SK-N-DZ (cell line): Measurements from ENCODE around the gene ATF6.
"Not testable (repeated sequence)": the region's sequence is repeated elsewhere in the genome, so short reads cannot be mapped to it uniquely, and the experiment has no call there.

Source experiments
- DNase-seq: peaks from one replicate; pipeline ENCODE4 v3.0.0-alpha.2; 2015; ENCODE audit warnings: low spot score

The ATF6 gene

DNA sequence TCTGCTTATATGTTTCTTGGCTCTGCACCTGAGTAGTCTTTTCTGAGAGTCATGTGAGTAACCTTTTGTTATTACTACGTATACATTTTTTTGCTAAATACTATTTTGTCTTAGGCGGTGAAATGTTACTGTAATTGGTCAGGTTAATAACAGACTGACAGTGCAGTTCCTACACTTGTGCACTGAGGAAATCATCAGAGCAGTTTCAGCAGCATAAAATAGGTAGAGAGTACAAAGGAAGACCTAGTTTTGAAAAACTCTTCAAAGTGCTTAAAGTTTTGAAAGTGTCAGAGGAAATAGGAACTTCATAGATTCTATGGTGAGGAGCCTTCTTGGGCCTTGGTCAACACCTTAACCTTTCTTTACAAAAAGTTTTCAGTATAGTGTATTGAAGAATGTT lies 11.1 kb downstream of the ATF6 start:
- DNase-seq = no peak

- no peak for DNase-seq
Measured at GRCh38 chr1:161778522-161778921, 12.4 kb downstream of the ATF6 start.

DNA sequence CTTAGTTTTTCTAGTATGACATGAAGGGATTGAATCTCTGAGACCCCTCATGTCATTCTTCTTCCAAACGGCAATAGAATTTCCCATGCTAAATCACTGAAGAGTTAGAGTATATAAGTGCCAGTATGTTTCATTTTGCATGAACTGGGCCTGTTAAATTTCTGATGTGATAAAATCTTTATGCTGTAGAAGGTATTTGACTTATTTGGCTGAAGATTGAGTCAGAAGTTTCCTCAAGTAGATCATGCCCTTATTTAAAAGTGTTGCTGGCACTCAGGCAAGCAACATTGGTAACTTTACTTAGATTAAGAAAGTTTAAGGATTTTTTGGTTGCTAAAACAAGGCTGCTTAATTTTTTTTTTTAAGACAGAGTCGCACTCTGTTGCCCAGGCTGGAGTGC lies 13.3 kb downstream of the ATF6 start:
- no peak for DNase-seq

DNA sequence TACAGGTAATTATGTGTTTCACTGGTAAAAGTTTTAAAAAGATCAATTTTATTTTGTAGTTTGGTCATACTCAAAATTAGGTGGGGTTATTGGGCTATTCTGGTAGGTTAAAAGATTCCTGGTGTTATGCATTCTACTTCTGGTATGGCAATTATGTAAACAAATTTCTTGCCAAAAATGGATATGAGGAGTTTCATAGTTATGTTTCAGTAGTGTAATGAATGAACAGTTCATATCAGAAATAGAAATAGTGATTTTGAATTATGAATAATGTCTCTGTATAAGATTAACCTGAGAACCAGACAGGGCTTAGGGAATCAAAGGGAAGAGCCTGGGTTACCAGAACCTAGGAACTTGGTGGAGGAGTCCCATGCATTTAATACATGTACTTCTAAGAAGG lies 15.9 kb downstream of the ATF6 start:
- DNase-seq = no peak

DNA sequence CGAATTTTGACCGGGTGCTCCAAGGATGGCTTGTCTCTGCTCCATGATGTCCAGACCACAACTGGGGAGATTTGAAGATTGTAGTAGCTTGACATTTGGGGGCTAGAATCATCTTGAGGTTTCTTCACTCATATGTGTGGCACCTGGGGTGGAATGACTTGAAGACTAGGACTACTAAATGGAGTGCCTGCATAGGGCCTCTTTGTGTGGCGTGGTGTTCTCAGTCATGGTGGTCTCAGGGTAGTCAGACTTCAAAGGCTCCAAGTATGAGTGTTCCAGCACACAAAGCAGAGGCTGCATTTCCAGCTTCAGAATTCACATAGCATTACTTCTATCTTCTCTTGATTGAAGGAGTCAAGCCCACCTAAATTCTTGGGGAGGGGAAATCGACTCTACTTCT lies 16.8 kb downstream of the ATF6 start:
- no peak for DNase-seq

DNA sequence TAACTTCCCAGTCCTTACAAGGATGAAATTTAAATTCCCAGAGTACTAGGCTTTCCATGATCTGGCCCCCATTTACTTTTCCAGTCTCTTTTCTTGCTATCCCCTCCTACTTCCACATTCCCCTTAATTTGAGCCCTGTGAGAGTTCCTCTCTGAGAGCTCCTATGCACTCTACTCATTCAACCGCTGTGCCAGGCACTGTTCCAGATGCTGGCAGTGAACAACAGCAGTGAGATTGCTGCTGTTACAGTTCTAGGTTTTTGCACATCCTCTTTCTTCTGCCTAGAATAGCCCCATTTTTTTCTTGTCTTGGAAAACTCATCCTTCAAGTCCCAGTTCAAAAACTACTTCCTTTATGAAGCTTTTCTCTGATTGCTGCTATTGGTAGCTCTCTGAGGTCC lies 18.8 kb downstream of the ATF6 start:
- no peak for DNase-seq

DNA sequence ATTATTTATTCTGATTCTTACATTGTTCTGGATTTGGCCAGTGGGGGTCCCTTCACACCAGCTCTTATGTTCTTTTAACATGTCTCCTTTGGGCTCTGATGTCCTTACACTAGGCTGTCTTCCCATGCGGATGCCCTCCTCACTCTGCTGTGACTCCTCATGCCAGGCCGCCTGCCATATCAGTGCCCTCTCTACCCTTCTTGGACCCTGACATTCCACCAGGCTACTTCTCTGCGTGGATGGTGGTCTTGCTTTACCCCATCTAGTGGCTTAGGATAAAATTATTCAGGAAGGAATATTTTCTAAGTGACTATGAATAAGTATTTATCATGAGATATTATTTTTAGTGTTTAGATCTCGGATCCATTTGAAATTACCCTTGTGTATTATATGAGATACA lies 21.2 kb downstream of the ATF6 start:
- DNase-seq = no peak

DNA sequence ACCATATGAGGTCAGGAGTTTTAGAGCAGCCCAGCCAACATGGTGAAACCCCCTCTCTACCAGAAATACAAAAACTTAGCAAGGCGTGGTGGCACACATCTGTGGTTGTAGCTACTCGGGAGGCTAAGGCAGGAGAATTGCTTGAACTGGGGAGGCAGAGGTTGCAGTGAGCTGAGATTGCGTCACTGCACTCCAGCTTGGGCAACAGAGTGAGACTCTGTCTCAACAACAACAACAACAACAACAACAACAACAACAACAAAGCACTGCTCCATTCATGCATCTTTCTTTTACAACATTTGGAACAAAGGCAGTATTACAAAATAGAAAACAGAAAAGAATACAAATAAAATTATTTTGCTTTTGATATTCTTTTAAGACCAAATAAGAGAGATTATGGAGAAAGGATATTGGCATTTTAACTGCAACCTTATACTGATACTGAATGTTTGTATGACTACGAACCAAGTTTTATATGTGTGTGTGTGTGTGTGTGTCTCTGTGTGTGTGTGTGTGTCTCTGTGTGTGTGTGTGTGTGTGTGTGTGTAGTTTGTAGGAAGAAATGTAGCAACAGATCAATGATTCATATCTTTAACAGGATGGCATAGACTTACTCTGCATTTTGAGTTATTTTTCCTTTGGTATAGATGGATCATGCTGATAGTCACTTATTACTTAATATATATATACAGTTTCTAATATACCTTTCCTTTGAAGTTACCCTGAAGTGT lies 24.6 kb downstream of the ATF6 start:
- no peak for DNase-seq

DNA sequence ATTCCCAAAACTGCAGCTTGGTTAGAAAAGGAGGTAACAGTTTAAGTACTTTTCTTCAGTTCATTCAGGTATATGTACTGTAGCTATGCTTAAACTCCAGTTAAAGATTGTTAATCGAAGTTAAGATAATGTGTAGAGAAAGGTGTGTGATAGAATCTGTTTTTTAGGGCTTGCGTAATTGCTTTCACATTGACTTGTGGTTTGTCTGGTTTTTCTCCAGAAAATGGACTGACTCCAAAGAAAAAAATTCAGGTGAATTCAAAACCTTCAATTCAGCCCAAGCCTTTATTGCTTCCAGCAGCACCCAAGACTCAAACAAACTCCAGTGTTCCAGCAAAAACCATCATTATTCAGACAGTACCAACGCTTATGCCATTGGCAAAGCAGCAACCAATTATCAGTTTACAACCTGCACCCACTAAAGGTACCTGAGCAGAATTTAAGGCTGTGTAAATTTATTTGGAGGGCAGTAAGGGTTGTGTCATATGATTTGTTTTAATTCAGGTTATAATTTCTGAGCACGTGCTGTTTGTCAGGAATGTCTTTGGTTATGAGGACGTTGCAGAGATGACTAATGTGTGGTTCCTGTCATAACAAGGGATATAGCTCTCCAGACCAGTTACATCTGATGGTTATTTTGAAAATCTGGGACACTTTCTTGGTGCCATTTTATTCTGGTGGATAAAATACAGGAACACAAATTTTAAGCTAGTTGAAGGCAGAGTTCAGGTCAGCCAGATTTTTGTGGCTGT lies 26.0 kb downstream of the ATF6 start:
- DNase-seq = no peak

GRCh38 chr1:161792740-161793139 lies 26.6 kb downstream of the ATF6 start:
- peak; percentile 56 for DNase-seq

DNA sequence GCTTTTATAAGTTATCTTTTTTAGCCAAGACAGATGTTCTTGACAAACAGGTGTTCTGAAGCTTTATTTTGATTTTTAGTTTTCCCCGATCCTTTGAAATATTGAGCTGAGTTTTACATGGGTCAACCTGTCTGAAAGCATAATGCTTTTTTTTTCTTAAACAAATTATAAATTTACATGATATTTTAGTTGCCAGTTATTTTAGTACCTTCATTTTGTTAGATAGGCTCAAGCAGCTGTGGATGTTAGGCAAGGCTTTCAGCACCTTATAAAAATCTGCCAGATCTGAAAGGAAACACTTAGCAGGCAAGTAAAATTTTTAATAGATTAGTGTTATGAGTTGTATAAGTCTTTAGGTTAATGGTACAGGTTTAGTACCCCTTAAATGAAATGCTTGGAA lies 33.7 kb downstream of the ATF6 start:
- DNase-seq = no peak

DNA sequence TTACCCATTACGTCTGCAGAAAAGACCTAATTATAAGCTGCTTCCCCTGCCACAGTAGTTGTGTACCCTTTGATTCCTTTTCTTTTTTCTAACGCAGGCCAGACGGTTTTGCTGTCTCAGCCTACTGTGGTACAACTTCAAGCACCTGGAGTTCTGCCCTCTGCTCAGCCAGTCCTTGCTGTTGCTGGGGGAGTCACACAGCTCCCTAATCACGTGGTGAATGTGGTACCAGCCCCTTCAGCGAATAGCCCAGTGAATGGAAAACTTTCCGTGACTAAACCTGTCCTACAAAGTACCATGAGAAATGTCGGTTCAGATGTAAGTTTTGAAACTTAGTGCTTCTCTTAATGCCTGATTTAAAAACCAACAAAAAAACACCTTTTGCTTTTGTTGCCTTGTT lies 35.8 kb downstream of the ATF6 start:
- no peak for DNase-seq

GRCh38 chr1:161803181-161803580 lies 37.1 kb downstream of the ATF6 start:
- no peak for DNase-seq

GRCh38 chr1:161805399-161806197 lies 39.5 kb downstream of the ATF6 start:
- no peak for DNase-seq

GRCh38 chr1:161809202-161809601 lies 43.1 kb downstream of the ATF6 start:
- not testable (repeated sequence) for DNase-seq

DNA sequence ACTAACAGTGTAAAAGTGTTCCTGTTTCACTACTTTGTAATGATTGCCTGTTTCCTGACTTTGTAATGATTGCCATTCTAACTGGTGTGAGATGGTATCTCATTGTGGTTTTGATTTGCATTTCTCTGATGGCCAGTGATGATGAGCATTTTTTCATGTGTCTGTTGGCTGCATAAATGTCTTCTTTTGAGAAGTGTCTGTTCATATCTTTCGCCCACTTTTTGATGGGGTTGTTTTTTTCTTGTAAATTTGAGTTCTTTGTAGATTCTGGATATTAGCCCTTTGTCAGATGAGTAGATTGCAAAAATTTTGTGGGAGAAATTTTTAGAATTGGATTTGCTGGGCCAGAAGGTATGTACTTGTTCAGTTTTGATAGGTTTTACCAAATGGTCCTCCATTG lies 43.5 kb downstream of the ATF6 start:
- DNase-seq = not testable (repeated sequence)

GRCh38 chr1:161810780-161811179 lies 44.7 kb downstream of the ATF6 start:
- DNase-seq = no peak

GRCh38 chr1:161816201-161816600 lies 50.1 kb downstream of the ATF6 start:
- DNase-seq = peak; percentile 86

- no peak for DNase-seq
Measured at GRCh38 chr1:161817176-161817730, 51.1 kb downstream of the ATF6 start.

DNA sequence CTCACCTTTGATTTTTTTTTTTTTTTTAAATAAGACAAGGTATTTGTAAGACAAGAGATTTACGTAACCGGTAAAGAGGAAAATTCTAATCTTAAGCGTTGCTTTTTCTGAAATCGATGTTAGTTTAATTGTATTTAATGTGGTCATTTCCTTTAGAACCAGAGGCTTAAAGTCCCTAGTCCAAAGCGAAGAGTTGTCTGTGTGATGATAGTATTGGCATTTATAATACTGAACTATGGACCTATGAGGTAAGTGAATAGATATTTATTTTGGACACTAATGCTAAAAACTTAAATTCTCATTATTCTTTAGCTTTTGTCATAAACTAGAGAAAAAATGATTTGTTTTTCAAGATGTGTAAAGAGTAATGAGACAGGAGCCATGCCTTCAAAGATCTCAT lies 54.8 kb downstream of the ATF6 start:
- no peak for DNase-seq

- DNase-seq = no peak
Measured at GRCh38 chr1:161824618-161825017, 58.5 kb downstream of the ATF6 start.

- no peak for DNase-seq
Measured at GRCh38 chr1:161825831-161826230, 59.7 kb downstream of the ATF6 start.
